Esophagus squamous epithelium (tissue), 5 donors: Measurements from ENCODE around the gene ZNF609. TPM values are rescaled to one million over a fixed set of nuclear protein-coding genes. Genes with fewer than 3 reads are reported as not detected.

Source experiments
- DNase-seq: peaks from one replicate; lab custom pipeline; 2025; lab: John Stamatoyannopoulos, UW
- H3K27ac ChIP-seq, 4 donors: fragments of 200-600 bp; sonication (generic); one replicate each; pipeline ENCODE4 v1.5.1; 2016 to 2019; ENCODE audit warnings: mild to moderate bottlenecking in 1 of 4
- H3K27me3 ChIP-seq, 4 donors: fragments of 200-600 bp; sonication (generic); 1 replicate in 3 of 4; 2 replicates in 1 of 4; pipeline versions ENCODE4 v1.5.1 to v1.6.0; 2017 to 2021; ENCODE audit warnings: antibody characterized with exemption in 1 of 4
- H3K36me3 ChIP-seq, 3 donors: fragments of 200-600 bp; sonication (generic); one replicate each; pipeline ENCODE4 v1.5.1; 2016 to 2019
- H3K4me1 ChIP-seq, 3 donors: fragments of 200-600 bp; sonication (generic); one replicate each; pipeline ENCODE4 v1.5.1; 2017 to 2019
- H3K4me3 ChIP-seq, 4 donors: fragments of 200-600 bp; sonication (generic); 1 replicate in 3 of 4; 2 replicates in 1 of 4; pipeline ENCODE4 v1.5.1; 2016 to 2019; ENCODE audit warnings: mild to moderate bottlenecking in 2 of 4, moderate library complexity in 1 of 4
- H3K9me3 ChIP-seq, 3 donors: fragments of 200-600 bp; sonication (generic); one replicate each; pipeline ENCODE4 v1.5.1; 2016 to 2019
- POLR2A ChIP-seq, 4 donors: fragments of 450-650 bp; IDR thresholded peaks; one replicate each; pipeline ENCODE4 v1.6.1; 2017; ENCODE audit warnings: antibody characterized with exemption in 4 of 4, mild to moderate bottlenecking in 4 of 4, moderate library complexity in 3 of 4
- WGBS, 2 donors: methylation state at CpG; one replicate each; pipeline ENCODE4 v1.1.5; 2018; 5-methylcytosine and 5-hydroxymethylcytosine counted together
- intact Hi-C: fragments of 100-400 bp; cut with DNase I; formaldehyde crosslinking; loops from one replicate; pipeline ENCODE4 v1.15.0; 2022
- total RNA-seq, 4 donors: library from RNA; depleted of rRNA; stranded (reverse); fragments of >200 nt; gene quantifications; one replicate each; pipeline ENCODE4 v1.1.0, GENCODE V29; 2016
- TF ChIP-seq, protein P1 (sequence below), 6 experiments: fragments of 450-650 bp in 4 of 6; fragments of 200-600 bp in 2 of 6; sonication (generic) in 2 of 6; IDR thresholded peaks; one replicate each; pipeline ENCODE4 v1.5.1; 2016 to 2019; ENCODE audit warnings: antibody characterized with exemption in 6 of 6, mild to moderate bottlenecking in 4 of 6, moderate library complexity in 4 of 6
- donor health status: DM: yes; HTN: yes; CAD: no.

ZNF609 gene
- total RNA-seq, 4 donors from 2014 or later, result 10.2 to 25.2 (median 13.8) TPM

DNA sequence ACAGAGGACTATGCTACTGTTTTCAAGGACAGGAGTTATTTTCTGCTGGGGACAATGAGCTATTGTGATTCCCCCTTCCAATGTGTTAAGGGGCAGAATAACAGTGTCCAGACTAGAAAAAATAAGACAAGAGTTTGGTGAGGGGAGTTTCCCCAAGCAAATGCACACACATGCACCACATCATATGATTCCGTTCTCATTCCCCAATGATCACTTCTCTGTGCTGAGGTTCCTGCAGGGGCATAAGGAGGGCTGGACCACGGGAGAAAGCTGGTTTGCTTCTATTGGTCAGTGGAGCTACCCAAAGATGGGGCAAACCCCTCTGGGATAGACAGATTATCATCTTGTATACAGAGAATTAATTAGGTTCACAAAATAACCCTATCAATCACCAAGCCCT, 234.4 kb downstream of the ZNF609 start:
- no peak for DNase-seq
- H3K4me3 ChIP-seq, result no peak overlapping the region
- H3K27me3 ChIP-seq, result no peaks in the 10 kb centered on the region
- peaks cover 40 to 100% (median 42%) of the 10 kb centered on the region in 3 donors for H3K4me1 ChIP-seq
- H3K27ac ChIP-seq, result peak overlapping the region; percentile 3 to 94 (median 64)
- no peaks in the 10 kb centered on the region for H3K9me3 ChIP-seq
- TF ChIP-seq, protein P1, sequence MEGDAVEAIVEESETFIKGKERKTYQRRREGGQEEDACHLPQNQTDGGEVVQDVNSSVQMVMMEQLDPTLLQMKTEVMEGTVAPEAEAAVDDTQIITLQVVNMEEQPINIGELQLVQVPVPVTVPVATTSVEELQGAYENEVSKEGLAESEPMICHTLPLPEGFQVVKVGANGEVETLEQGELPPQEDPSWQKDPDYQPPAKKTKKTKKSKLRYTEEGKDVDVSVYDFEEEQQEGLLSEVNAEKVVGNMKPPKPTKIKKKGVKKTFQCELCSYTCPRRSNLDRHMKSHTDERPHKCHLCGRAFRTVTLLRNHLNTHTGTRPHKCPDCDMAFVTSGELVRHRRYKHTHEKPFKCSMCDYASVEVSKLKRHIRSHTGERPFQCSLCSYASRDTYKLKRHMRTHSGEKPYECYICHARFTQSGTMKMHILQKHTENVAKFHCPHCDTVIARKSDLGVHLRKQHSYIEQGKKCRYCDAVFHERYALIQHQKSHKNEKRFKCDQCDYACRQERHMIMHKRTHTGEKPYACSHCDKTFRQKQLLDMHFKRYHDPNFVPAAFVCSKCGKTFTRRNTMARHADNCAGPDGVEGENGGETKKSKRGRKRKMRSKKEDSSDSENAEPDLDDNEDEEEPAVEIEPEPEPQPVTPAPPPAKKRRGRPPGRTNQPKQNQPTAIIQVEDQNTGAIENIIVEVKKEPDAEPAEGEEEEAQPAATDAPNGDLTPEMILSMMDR (IDR thresholded peaks at IDR 0.05), result no peak
- TF ChIP-seq POLR2A (IDR thresholded peaks at IDR 0.05), result no peak
- WGBS, 2 donors, result 72 to 95% methylated on average over 2 of the region's 2 CpGs
- intact Hi-C loops, result no loop called here
- peaks cover 2 to 55% (median 7%) of the 10 kb centered on the region in 3 donors for H3K36me3 ChIP-seq

DNA sequence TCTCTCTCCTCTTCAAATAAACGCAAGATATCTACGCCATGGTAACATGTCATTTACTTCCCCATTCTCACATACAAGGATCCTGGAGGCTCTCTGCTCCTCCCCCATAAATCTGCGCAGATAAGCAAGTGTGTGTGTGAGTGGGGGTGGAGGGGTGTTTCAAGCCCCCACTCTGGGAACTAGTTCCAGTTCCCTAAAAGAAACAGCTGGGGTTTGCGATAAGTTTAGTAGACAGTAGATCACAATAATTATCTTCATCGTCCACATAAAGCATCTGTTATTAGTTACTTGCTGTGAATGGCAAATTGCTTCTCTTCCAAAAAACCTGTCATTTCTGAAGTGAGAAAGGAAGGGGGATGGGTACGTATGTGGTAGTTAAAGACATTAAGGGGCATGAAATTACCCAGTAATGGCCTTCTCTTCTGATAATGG, 235.2 kb downstream of the ZNF609 start:
- Histone ChIP-seq H3K27me3 (no peaks in the 10 kb centered on the region), H3K4me1 (peaks cover 48 to 100% (median 49%) of the 10 kb centered on the region in 3 donors), H3K27ac (peak overlapping the region; percentile 7 to 94 (median 64)), H3K9me3 (no peaks in the 10 kb centered on the region), H3K4me3 (no peak overlapping the region), H3K36me3 (peaks cover 0 to 48% (median 7%) of the 10 kb centered on the region in 3 donors)
- DNase-seq, result no peak
- TF ChIP-seq, protein P1 (IDR thresholded peaks at IDR 0.05), result no peak
- WGBS, 2 donors, result 49 to 71% methylated on average over 6 of the region's 6 CpGs
- intact Hi-C loops, result no loop called here

DNA sequence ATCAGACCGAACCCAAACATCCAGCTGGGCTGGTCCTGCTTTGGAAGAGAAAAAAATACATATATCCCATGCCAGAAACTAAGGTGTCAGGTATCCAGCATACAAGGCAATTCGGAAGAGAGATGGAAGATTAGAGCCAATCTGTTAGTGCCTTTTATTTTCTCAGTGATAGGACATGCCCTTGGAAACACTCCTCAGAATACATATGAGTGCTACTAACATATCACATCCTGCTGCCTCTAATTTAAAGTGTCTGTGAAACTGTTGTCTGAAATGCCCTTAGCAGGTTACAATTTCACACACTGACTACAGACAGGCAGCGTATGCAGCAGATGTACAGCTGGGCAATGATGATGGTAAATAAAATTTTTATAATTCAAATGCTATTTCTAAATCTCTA, 236.1 kb downstream of the ZNF609 start:
- no peak for TF ChIP-seq POLR2A (IDR thresholded peaks at IDR 0.05)
- TF ChIP-seq, protein P1 (IDR thresholded peaks at IDR 0.05), result no peak
- Histone ChIP-seq H3K27me3 (no peaks in the 10 kb centered on the region), H3K27ac (peak overlapping the region; percentile 7 to 94 (median 48)), H3K4me1 (peaks cover 57 to 100% (median 58%) of the 10 kb centered on the region in 3 donors), H3K4me3 (no peak overlapping the region), H3K9me3 (no peaks in the 10 kb centered on the region), H3K36me3 (peaks cover 0 to 39% (median 7%) of the 10 kb centered on the region in 3 donors)
- no peak for DNase-seq
- intact Hi-C loops, result no loop called here
- WGBS, 2 donors, result 62 to 78% methylated on average over 3 of the region's 3 CpGs

DNA sequence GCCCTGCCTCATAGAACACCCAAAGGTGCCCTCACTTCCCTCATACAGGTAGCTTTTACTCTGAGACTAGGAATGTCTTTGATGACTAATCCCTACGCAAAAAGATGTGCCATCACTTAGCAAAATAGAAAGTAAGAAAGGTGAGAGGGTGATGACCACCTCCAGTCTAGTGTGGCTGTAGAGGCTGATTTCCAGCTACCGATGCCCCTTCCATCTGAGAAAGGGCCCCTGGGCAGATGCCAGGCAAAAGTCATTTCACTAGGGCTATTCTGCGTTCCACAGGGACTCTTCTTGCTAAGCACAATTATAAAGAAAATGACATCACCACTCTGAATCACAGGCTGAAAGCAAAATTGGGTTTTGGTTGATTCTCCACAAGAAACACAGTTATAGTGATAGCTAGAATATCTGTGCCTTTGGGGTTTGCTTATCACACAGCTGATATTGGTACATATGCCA, 237.6 kb downstream of the ZNF609 start:
- no peak overlapping the region for H3K4me3 ChIP-seq
- peaks cover 0 to 26% (median 3%) of the 10 kb centered on the region in 3 donors for H3K36me3 ChIP-seq
- TF ChIP-seq, protein P1 (IDR thresholded peaks at IDR 0.05), result no peak
- no peak for TF ChIP-seq POLR2A (IDR thresholded peaks at IDR 0.05)
- H3K27me3 ChIP-seq, result no peaks in the 10 kb centered on the region
- H3K9me3 ChIP-seq, result no peaks in the 10 kb centered on the region
- intact Hi-C loops, result no loop called here
- H3K4me1 ChIP-seq, result peaks cover 59 to 99% (median 60%) of the 10 kb centered on the region in 3 donors
- H3K27ac ChIP-seq, result peak overlapping the region in 3 of 4 donors; percentile 47 to 94 (median 93)
- 37 to 48% methylated on average over 2 to 3 of the region's 3 CpGs for WGBS, 2 donors
- DNase-seq, result no peak

DNA sequence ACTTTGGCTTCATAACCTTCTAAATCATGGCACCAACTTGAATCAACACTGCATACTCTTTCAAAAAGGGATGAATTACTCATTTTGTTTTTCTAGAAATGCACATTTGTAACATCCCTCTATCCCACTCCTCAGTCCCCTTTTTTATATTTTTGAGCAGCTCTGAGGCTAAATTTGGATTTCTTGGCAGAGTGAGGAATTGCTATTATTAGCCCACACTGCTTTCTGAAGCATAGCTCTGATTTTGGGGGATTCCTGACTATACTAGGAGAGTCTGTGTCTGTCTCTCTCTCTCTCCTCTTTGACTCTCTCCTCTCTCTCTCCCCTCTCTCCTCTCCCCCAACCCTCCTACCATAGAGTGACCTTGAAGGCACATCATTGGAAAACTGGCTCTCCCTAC, 238.4 kb downstream of the ZNF609 start:
- peak overlapping the region in 1 of 4 donors; percentile 47 for H3K4me3 ChIP-seq
- H3K9me3 ChIP-seq, result no peaks in the 10 kb centered on the region
- intact Hi-C loops, result no loop called here
- H3K27ac ChIP-seq, result peak overlapping the region; percentile 61 to 94 (median 90)
- DNase-seq, result no peak
- peaks cover 51 to 96% (median 59%) of the 10 kb centered on the region in 3 donors for H3K4me1 ChIP-seq
- peaks cover 0 to 19% (median 0%) of the 10 kb centered on the region in 3 donors for H3K36me3 ChIP-seq
- no peak for TF ChIP-seq POLR2A (IDR thresholded peaks at IDR 0.05)
- TF ChIP-seq, protein P1 (IDR thresholded peaks at IDR 0.05), result no peak
- H3K27me3 ChIP-seq, result no peaks in the 10 kb centered on the region
